DMS 273 treated with DMSO at 0.1 percent for 48 hours (cell line): ENCODE measurements around the gene PCSK6.

Experiments used
- DNase-seq: peaks from one replicate; lab custom pipeline; 2025; lab: John Stamatoyannopoulos, UW

The PCSK6 gene

DNA sequence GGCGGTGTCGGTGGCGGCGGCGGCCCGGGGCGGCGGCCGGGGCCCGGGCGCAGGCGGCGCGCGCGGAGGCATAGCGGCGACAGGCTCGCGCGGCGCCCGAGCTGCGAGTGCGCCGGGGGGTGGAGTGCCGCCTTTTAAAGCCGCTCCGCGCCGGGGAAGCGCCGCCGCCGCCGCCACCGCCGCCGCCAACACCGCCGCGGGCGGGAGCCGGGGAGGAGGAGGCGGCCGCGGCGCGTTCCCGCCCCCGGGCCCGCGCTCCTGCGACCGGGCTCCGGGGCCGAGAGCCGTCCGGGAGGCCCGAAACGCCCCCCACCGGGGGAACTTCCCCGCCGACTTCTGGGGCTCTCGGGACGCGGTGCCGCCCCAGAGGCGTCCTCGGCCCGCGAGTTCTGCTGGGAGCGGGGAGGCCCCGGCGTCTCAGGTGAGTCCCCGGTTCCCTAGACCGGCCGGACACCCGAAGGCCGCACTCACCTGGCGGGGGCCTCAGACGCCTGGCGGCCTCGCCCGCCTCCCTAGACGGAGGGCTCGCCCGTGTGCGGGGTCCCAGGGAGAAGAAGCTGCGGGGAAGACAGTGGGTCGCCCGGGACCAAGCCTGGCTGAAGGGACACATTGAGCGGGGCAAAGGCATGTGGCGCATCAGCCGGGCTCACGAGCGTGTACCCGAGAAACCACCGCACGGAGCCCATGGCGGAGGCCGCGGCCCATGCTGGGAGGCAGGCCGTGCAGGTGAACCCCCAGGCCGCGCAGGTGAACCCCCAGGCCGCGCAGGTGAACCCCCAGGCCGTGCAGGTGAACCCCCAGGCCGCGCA is at the start of gene PCSK6:
Gene PCSK6, minus strand, starts transcription at position 109 of the 809 bp plus-strand sequence. Its CDS starts 37 bp downstream, at position 72.
- no peak for DNase-seq

GRCh38 chr15:101538996-101539395 is 49.5 kb upstream of the PCSK6 start:
- no peak for DNase-seq

DNA sequence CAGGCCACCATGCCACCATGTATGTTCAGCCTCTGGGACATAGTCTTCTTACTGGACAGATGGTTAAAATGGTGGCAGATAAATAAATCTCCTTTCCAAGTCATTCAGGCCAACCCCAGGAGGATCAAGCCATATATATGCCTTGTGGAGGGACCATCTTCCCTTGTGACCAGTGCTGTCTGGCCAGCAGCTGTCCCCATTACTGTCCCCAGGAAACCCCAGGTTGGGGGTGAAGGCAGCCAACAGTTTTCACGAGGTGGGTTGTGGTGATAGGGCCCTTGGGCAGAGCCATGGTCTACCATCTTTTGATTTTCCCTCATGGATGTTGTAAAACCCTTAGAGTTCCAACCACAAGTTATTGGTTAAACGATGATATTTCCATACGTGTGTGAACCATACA is 48.7 kb upstream of the PCSK6 start:
- DNase-seq: no peak

- DNase-seq: no peak
Observed at GRCh38 chr15:101537483-101538080, 48.1 kb upstream of the PCSK6 start.

- DNase-seq: no peak
Observed at GRCh38 chr15:101536875-101537405, 47.4 kb upstream of the PCSK6 start.

GRCh38 chr15:101536166-101536874 is 46.8 kb upstream of the PCSK6 start:
- no peak for DNase-seq

- no peak for DNase-seq
Observed at GRCh38 chr15:101535170-101535902, 45.8 kb upstream of the PCSK6 start.

GRCh38 chr15:101534376-101534970 is 45.0 kb upstream of the PCSK6 start:
- no peak for DNase-seq

DNA sequence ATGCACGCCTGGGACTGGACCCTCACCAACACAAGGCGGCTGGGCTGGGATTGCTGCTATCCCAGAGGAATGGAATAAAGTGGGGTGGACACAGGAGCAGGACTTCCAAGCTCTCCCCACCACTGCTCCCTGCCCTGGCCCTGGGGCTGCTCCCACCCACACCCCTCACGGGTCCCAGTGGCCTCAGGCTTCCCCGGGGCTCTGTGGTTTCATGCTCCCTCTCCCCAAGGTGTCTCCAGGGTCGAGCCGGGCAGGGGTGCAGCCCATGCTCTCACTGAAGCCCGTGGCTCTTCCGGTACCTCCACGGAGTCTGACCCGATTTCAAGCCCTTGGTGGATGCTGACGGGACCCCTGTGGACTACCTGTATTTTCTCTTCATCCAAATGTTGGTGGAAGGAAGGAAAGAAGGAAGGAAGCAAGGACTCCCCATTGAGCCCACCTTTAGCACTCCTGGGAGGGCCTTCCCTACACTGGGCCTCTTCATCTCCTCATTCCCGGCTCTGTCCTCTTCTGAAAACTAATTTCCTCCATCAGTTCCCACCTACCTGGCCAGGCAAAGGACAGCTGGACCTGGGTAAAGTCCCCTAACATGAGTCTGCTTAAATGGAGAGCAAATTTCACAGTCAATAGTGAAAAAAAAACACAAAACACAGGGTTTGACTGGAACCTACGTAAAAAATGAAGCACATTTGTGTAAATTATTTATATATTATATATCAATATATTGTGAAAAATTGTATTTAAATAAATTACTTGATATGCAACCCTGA is 44.0 kb upstream of the PCSK6 start:
- DNase-seq: no peak

GRCh38 chr15:101532865-101533264 is 43.4 kb upstream of the PCSK6 start:
- no peak for DNase-seq

- DNase-seq: no peak
Observed at GRCh38 chr15:101531170-101531569, 41.7 kb upstream of the PCSK6 start.

DNA sequence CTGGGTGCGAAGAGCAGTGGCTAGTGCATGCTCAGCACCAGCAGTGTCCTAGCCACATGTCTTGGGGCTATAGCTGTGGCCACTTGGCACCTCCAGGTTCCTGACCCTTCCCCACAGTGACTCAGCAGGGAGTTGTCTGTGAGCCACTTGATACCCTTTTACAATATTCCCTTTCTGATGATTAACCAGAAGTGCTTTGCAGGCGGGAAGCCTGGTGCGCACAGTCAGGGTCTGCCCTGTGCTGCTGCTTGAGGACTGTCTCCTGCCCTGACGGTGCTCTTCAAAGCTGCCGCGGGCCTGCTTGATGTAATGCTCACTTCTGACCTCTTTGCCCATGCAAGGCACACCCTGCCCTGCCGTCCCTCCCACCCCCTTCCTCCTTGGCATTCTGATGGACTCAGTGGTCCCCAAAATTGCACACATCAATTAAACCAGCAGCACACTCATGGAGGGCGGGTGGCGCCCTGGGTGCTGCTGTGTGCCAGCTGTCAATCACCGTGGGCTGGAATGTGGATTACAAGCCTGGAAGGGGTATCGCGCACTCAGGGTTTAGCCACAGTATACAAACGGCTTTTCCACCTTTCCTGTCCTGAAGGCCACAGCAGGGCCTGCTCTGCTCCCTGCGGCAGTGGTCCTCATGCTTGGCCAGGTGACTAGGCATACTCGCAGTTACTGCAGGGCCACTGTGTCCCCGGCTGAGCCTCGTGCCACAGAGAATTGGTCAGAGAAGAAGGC is 40.9 kb upstream of the PCSK6 start:
- no peak for DNase-seq

- no peak for DNase-seq
Observed at GRCh38 chr15:101528917-101529299, 39.4 kb upstream of the PCSK6 start.

DNA sequence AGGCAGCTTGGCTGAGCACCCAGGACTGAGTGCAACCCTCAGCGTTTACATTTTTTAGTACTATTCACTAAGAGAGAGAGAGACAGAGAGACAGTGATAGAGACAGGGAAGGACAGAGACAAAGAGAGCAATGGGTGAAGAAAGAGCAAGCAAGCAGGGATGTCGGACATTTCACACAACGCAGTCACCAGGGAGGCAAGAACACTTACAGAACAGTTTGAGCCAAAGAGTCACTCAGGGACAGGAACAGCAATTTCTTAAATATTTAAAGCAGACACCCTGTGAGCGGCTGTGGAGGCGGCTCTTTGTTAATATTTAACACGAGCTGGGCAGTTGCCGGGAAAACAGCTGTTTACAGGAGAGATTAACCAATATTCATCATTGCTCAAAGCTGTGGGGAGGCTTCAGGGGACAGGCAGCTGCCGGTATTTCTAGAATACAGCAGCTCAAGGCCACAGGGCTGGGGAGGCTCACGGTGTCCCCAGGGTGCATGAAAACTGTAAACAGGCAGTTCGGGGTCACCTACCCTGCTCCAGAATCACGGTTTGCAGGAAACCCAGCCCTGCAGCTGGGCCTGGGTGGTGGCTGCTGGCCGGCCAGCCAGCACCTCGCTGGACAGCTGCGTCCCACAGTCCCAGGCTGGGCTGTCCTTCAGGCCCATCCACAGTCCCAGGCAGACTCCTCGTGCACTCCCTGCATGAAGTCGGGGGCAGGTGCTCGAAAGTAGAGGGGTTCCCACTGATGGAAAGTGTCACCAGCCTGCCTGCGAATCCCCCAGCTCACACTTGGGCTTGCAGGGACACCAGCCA is 38.8 kb upstream of the PCSK6 start:
- no peak for DNase-seq

DNA sequence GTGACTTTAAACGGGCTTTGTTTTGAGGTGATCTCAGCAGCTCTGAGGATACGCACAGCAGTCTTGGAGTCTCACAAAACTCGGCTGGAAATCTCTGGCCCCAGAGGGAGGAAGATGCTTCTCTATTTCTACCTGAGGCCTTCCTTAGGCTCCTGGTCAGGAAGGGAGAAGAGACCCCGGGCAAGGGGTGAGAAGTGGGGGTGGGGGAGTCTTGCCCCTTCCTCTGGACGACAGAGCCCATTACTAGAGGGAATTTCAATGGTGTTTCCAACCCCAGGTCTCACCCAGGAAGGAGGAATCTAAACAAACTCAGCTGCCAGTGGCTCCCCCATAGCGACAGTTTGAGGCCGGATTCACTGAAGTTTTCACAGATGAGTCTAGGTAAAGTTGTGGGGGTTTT is 37.4 kb upstream of the PCSK6 start:
- DNase-seq: no peak

GRCh38 chr15:101526442-101526841 is 36.9 kb upstream of the PCSK6 start:
- DNase-seq: no peak

DNA sequence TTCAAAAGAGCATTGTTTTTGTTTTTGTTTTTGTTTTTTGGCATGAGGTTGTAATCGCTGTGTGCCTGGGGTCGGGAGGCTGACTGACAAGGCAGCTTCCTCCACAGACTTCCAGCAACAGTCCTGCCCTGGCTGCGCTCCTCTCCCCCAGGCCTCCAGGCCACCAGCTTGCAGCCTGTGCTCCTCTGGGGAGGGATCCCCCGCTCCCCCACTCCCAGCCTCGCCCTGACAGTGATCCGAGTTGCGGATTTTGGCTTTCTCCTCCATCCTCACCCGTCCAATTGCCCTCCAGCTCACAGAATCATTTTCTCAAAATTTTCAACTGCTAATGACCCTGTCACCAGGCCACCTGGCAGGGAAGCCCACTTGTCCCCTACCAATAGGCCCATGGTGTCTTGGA is 36.5 kb upstream of the PCSK6 start:
- DNase-seq: no peak

DNA sequence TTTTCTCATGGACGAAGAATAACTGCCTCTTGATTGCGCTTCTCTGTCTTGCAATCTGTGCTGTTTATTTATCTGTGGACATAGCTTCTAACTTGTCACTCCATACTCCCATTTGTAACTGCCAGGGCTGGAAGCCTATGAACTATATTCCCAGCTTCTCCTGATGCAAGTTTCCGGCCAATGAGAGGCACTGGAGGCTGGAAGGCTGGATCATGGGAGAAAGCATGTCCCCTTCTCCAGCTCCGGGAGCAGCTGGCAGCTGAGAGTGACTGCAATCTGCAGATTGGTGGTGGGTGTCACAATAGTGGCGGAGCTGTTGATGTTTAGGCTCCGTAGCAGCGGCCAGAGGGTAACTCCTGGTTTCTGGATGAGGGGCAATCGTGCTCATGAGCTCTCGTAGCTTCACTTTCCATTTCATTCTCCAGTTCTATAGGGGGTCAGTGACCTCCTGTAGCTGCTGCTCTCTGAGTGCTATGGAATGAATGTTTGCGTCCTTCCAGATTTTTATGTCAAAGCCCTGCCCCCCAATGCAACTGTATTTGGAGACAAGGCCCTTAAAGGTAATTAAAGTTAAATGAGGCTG is 35.7 kb upstream of the PCSK6 start:
- DNase-seq: no peak

- DNase-seq: no peak
Observed at GRCh38 chr15:101523560-101523940, 34.0 kb upstream of the PCSK6 start.
